ENCODE data around the gene TAPBP. TPM values are rescaled to one million over a fixed set of nuclear protein-coding genes. Genes with fewer than 3 reads are reported as not detected.
A peak's percentile ranks its signal among the peaks of the same experiment; 100 is the strongest.

Gene TAPBP
- total and polyA plus RNA-seq, 2 of the 8 experiments (the other 6 are each of a cell fraction or from before 2014, with no cell fraction given) = 24.5 to 35.4 TPM

DNA sequence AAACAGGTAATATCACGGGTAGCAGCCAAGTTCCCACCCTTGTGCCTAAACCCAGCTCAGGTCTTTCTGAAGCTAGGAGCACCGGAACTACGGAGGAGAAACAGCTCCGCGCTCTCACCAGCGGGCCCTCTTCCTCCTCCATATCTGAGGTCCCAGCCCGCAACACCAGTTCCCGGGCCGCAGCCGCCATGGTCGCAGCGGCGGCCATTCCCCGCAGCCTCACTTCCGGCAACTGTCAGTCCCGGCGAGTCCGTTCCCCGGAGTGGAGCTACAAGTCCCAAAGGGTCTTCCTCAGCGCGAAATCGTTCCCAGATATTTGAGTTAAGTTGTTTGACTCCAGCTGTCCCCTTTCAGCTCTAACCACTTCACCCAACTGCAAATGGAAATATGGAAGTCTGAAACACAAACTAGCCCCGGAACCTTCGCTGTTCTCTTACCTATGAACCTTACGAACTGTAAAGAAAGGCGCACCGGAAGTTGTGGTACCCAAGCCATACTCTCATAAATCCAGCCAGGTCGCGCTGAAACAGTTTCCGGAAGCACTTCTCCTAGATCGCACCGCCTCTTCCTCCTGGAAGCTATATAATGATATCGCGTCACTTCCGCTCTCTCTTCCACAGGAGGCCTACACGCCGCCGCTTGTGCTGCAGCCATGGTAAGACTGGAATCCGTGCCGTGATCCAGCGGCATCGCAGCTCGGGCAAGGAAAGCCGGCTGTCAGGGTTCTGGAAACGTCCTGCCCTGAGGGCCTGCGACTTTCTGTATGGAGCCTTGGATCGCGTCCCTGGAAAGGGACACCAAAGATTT, 42.2 kb downstream of the TAPBP start, which contains the start of the genes RPS18 and VPS52 (continued):
- TF ChIP-seq GTF2F1 (IDR thresholded peaks at IDR 0.05; ENCODE audit: borderline replicate concordance, low read depth, low read length) (peak; percentile 84), CBX8 (IDR thresholded peaks at IDR 0.05; ENCODE audit: borderline replicate concordance, low read depth, low read length) (no peak), SAP30 (IDR thresholded peaks at IDR 0.05; ENCODE audit: insufficient read depth, insufficient replicate concordance, low read length) (no peak), CHD7 (IDR thresholded peaks at IDR 0.05; ENCODE audit: insufficient replicate concordance, low read length) (no peak), RBBP5 (IDR thresholded peaks at IDR 0.05; ENCODE audit: borderline replicate concordance, low read depth, low read length) (no peak; the same call in 1 of the 2 replicates), MAX (IDR thresholded peaks at IDR 0.05) (peak; percentile 84), ZNF274 (IDR thresholded peaks at IDR 0.05; ENCODE audit: borderline replicate concordance, extremely low read depth, low read length) (no peak), TAF7 (optimal IDR thresholded peaks at IDR 0.05; ENCODE audit: borderline replicate concordance, low read depth, low read length) (peak; percentile 95), TBP (IDR thresholded peaks at IDR 0.05; ENCODE audit: low read depth, low read length) (peak; percentile 97)

All from H1 (cell line).